GM10248 (cell line): ENCODE measurements around the gene EFNA5.

Source experiments
- CTCF ChIA-PET: fragments of 300-600 bp; sonication (Branson Sonifier 250); formaldehyde crosslinking; extraction: SDS; loops from one replicate; lab custom pipeline; 2021; ENCODE audit warnings: antibody characterized with exemption; lab: Yijun Ruan, JAX
- POLR2A ChIA-PET: fragments of 350-650 bp; sonication (Branson Sonifier 250); formaldehyde crosslinking; extraction: SDS; loops from one replicate; lab custom pipeline; 2020; ENCODE audit warnings: antibody characterized with exemption; lab: Yijun Ruan, JAX
- DNase-seq: peaks from one replicate; pipeline ENCODE4 v3.0.0; 2012; ENCODE audit errors: extremely low spot score
- CTCF ChIP-seq: IDR thresholded peaks from 2 replicates; pipeline ENCODE4 v1.5.1; 2012; ENCODE audit warnings: mild to moderate bottlenecking, low read depth; ENCODE audit errors: extremely low read depth, missing control alignments, control extremely low read depth

The EFNA5 gene

DNA sequence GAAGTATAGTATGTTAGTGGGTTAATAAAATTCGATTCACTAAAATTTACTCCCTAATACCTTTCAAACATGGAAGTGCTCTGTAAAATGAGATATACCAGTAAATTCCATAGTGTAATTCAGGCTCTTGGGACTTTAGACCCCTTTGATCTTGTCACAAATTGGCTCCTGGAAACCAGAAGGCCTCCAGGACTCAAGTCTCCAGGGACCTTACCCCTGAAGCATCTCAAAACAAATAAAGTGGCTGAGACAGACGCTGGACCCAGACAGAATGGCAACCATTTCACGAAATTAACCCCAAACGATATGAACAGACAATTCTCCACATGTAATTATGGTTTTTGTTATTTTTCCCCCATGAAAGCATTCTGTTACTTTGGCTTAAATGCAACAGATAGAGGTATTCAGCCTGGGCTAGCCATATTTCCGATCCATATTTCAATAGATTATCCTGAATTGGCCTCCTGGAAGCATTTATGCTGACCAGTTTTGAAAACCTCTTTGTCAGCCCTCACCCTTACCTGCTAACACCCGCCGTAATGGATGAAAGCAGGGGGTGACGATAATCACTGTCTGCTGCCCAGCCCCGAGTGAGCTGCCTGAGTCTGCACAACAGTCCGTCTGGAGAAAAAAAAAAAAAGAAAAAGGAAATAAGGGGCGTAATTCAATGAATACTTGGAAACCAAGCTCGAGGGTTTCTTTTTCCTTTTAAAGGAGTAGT is 34.1 kb upstream of the EFNA5 start:
- no peak for TF ChIP-seq CTCF
- ChIA-PET CTCF (no interaction called here), POLR2A (no interaction called here)
- no peak for DNase-seq

DNA sequence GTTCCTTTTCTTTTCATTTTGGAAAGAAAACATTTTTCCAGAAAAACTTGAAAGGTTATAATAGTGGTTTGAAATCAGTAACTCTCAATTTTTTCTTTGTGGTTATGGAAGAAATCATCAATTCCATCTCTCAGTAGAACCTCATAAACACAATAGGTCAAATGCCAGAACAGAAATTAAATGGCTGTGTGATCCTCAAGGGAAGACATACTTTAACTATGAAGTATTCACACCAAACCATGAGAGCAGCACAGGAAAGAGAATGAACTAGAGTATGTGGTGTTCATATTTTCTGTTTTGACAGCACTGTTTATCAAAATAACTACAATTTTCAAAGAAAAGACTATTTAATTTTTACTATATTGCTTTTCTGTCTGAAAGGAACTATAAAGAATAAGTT is 29.7 kb upstream of the EFNA5 start:
- DNase-seq: no peak
- ChIA-PET CTCF (no interaction called here), POLR2A (no interaction called here)
- TF ChIP-seq CTCF: no peak

DNA sequence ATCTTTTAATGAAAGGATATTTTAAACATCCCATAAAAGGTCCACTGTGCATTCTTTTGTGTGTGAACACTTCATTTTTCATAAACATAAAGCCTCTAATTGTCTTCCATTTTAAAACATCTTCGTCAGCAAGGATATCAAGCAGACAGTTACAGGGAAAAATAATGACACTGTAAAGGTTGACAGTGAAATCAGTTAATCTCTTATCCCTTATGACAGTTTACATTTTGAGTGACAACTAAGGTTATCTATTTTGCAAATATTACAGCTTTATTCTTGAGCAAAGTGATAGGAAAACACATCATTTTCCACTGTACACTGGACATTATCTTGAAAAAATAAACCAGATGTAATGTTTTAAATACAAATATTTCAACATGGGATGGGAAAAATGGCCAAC is 28.7 kb upstream of the EFNA5 start:
- TF ChIP-seq CTCF: no peak
- POLR2A ChIA-PET: no interaction called here
- no peak for DNase-seq
- CTCF ChIA-PET: no interaction called here

DNA sequence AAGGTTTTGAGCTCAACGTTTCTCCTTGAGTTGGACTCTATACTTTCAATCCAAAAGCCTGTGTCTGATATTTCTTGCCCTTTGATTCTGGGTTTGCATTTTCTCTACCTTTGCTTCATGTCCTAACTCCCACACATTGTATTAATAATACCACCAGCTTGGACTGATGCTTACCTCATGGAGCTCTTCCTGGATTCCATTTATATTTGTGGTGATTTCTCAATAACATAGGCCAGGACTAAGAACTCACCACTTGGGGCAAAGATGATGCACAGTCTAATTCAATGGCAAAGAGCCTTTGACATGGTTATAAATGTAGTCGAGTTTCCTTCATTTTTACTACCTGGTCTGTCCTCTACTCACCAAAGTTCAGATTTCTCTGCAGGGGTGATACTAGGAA is 27.5 kb upstream of the EFNA5 start:
- ChIA-PET POLR2A (no interaction called here), CTCF (interaction anchor here (1.0 to 1.8 kb wide), 4 partner anchors 10 to 25 kb away, joined by 3 to 6 read pairs (median 4); no protein-coding TSS in a partner anchor)
- no peak for TF ChIP-seq CTCF
- no peak for DNase-seq

- no peak for TF ChIP-seq CTCF
- DNase-seq: no peak
- CTCF ChIA-PET: interaction anchor here (1.0 to 1.6 kb wide), 2 partner anchors 10 to 222 kb away, joined by 3 read pairs; no protein-coding TSS in a partner anchor
- POLR2A ChIA-PET: no interaction called here
Observed at GRCh38 chr5:107696498-107696897, 25.8 kb upstream of the EFNA5 start.

DNA sequence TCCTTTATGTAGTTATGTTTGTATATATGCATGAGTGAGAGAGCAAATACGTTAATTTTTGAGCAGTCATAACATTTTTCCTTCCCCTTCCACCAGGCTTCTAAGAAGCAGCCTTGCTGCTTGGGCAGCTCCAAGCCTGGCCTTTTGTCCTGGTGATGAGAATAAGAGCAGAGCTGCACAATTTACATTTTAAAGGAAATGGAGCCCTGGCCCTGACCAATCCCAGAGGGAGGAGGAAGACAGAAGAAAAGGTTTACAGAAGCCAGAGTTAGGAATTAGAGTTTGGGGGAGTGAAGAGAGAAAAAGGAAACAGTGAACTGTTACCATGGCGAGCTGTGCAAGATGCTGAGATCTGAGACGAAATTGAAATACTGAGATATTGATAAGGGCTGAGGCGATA is 25.3 kb upstream of the EFNA5 start:
- ChIA-PET CTCF (interaction anchor here (1.0 to 1.6 kb wide), 2 partner anchors 10 to 222 kb away, joined by 3 read pairs; no protein-coding TSS in a partner anchor), POLR2A (no interaction called here)
- no peak for DNase-seq
- TF ChIP-seq CTCF: no peak
